ENCODE results near the gene GPR21. TPM values are rescaled to one million over a fixed set of nuclear protein-coding genes. Genes with fewer than 3 reads are reported as not detected.

The GPR21 gene
- total and polyA plus RNA-seq, 2 experiments from 2014 or later = 0.65 TPM; not detected in 1

DNA sequence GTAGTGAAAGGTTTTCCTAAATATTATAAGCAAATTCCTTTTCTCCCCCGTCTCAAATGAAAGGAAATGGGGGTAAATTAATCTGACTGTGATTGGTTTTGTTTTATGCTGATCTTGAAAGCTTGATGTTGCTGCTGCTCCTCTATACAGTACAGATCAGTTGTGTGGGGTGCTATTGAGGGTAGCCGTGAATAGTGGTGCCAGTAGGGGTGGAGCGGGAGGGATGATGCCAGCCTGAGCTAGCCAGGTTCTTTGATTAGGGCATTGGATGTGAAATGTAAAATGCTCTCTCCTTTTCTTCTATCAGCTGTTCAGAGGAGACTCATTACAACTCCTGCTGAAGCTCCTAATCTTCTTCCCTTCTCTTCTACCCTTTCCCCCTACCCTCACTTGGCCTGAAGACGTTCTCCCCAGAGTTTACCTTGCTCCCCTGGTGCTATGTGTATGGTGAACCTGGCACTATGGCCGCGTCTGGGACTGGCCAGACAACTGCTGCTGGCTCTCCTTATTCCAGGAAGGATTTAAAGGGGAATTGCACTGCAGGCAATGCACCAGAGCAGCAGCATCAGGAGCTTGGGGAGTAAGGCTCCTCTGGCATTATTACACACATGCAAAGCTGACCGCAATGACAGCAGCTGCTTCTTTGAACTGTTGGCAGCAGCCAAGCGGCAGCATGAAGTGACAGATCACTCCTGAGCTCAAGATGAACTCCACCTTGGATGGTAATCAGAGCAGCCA, 566 bp downstream of the GPR21 start:
- no peak overlapping the region for H3K4me3 ChIP-seq
- DNase-seq = no peak

GRCh38 chr9:123034881-123035510, 1.5 kb downstream of the GPR21 start:
- TF ChIP-seq EZH2phosphoT487 (IDR thresholded peaks at IDR 0.05; ENCODE audit: insufficient read depth, low read depth) (no peak), EZH2 (IDR thresholded peaks at IDR 0.05; ENCODE audit: insufficient read depth, poor library complexity, severe bottlenecking) (no peak)
- no peaks in the 10 kb centered on the region for H3K9me2 ChIP-seq (ENCODE audit: insufficient read depth)
- in situ Hi-C loops (cut with MboI) = no loop called here
- H3K36me3 ChIP-seq (ENCODE audit: low read depth) = no peaks in the 10 kb centered on the region
- DNase-seq = no peak
- no peak overlapping the region for H2AFZ ChIP-seq
- no peak overlapping the region for H3K9ac ChIP-seq
- no peak overlapping the region for H3K4me3 ChIP-seq
- 96 to 97% methylated on average over 13 of the region's 13 CpGs for WGBS, 2 experiments (ENCODE audit: low coverage in 1 of 2, low lambda C conversion rate in 2 of 2, missing lambda C conversion rate in 2 of 2)
- no peaks in the 10 kb centered on the region for H3K79me2 ChIP-seq (ENCODE audit: insufficient read depth)
- no peak overlapping the region for H3K4me2 ChIP-seq (ENCODE audit: unreplicated experiment)
- H3K27me3 ChIP-seq (replicated peaks; ENCODE audit: insufficient read depth) = no peaks in the 10 kb centered on the region
- no peak overlapping the region for H3K27ac ChIP-seq
- peaks cover 16% of the 10 kb centered on the region for H3K4me1 ChIP-seq (ENCODE audit: insufficient read depth)
- H3F3A ChIP-seq (ENCODE audit: insufficient read depth) = peaks cover 4% of the 10 kb centered on the region; the same call in 1 of the 2 replicates
- no peaks in the 10 kb centered on the region for H3K9me3 ChIP-seq (ENCODE audit: low read depth)
- peaks cover 5% of the 10 kb centered on the region; the same call in 1 of the 2 replicates for H4K20me1 ChIP-seq (ENCODE audit: insufficient read depth)

More for the DNA sequence above, 566 bp downstream of the GPR21 start:
- Histone ChIP-seq H3K9me2 (ENCODE audit: insufficient read depth) (no peaks in the 10 kb centered on the region), H3K36me3 (ENCODE audit: low read depth) (no peaks in the 10 kb centered on the region), H3K79me2 (ENCODE audit: insufficient read depth) (no peaks in the 10 kb centered on the region), H3K27ac (no peak overlapping the region), H3K4me2 (ENCODE audit: unreplicated experiment) (no peak overlapping the region), H3K9ac (no peak overlapping the region), H3K4me1 (ENCODE audit: insufficient read depth) (peaks cover 16% of the 10 kb centered on the region), H3K27me3 (replicated peaks; ENCODE audit: insufficient read depth) (no peaks in the 10 kb centered on the region), H3F3A (ENCODE audit: insufficient read depth) (peaks cover 4% of the 10 kb centered on the region; the same call in 1 of the 2 replicates), H4K20me1 (ENCODE audit: insufficient read depth) (peaks cover 5% of the 10 kb centered on the region; the same call in 1 of the 2 replicates), H3K9me3 (ENCODE audit: low read depth) (no peaks in the 10 kb centered on the region), H2AFZ (no peak overlapping the region)
- WGBS, 2 experiments (ENCODE audit: low coverage in 1 of 2, low lambda C conversion rate in 2 of 2, missing lambda C conversion rate in 2 of 2) = 95 to 96% methylated on average over 8 of the region's 8 CpGs
- in situ Hi-C loops (cut with MboI) = no loop called here
- TF ChIP-seq EZH2phosphoT487 (IDR thresholded peaks at IDR 0.05; ENCODE audit: insufficient read depth, low read depth) (no peak), EZH2 (IDR thresholded peaks at IDR 0.05; ENCODE audit: insufficient read depth, poor library complexity, severe bottlenecking) (no peak)

DNA sequence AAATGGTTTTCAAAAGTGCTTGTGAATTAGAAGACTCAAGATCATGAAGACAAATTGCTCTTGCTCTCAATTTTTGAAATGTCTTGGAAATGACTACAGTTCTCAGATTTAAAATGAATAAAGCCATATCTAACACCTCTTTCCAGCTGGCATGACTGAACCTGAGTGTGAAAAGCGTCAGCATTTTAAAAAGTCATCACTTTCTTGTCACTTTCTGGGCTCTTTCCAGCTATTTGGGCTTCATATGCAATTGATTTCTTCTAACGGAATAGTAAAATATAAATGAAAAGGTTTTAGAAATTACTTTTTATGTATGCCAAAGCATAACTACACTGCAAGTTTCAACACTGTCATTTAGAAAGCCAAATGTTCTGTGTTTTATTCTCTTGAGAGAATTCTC, 2.3 kb downstream of the GPR21 start:
- peaks cover 5% of the 10 kb centered on the region; the same call in 1 of the 2 replicates for H4K20me1 ChIP-seq (ENCODE audit: insufficient read depth)
- H3K9ac ChIP-seq = no peak overlapping the region
- H3K79me2 ChIP-seq (ENCODE audit: insufficient read depth) = no peaks in the 10 kb centered on the region
- H3K9me2 ChIP-seq (ENCODE audit: insufficient read depth) = no peaks in the 10 kb centered on the region
- WGBS, 2 experiments (ENCODE audit: low coverage in 1 of 2, low lambda C conversion rate in 2 of 2, missing lambda C conversion rate in 2 of 2) = 49 to 53% methylated on average over 2 of the region's 2 CpGs
- no peak overlapping the region for H3K4me2 ChIP-seq (ENCODE audit: unreplicated experiment)
- no peak overlapping the region for H3K4me3 ChIP-seq
- in situ Hi-C loops (cut with MboI) = no loop called here
- H3K9me3 ChIP-seq (ENCODE audit: low read depth) = no peaks in the 10 kb centered on the region
- no peak for DNase-seq
- peaks cover 4% of the 10 kb centered on the region; the same call in 1 of the 2 replicates for H3F3A ChIP-seq (ENCODE audit: insufficient read depth)
- no peaks in the 10 kb centered on the region for H3K27me3 ChIP-seq (replicated peaks; ENCODE audit: insufficient read depth)
- H3K4me1 ChIP-seq (ENCODE audit: insufficient read depth) = peaks cover 16% of the 10 kb centered on the region
- no peak for TF ChIP-seq EZH2phosphoT487 (IDR thresholded peaks at IDR 0.05; ENCODE audit: insufficient read depth, low read depth)
- no peak for TF ChIP-seq EZH2 (IDR thresholded peaks at IDR 0.05; ENCODE audit: insufficient read depth, poor library complexity, severe bottlenecking)
- no peak overlapping the region for H2AFZ ChIP-seq
- no peak overlapping the region for H3K27ac ChIP-seq
- no peaks in the 10 kb centered on the region for H3K36me3 ChIP-seq (ENCODE audit: low read depth)

DNA sequence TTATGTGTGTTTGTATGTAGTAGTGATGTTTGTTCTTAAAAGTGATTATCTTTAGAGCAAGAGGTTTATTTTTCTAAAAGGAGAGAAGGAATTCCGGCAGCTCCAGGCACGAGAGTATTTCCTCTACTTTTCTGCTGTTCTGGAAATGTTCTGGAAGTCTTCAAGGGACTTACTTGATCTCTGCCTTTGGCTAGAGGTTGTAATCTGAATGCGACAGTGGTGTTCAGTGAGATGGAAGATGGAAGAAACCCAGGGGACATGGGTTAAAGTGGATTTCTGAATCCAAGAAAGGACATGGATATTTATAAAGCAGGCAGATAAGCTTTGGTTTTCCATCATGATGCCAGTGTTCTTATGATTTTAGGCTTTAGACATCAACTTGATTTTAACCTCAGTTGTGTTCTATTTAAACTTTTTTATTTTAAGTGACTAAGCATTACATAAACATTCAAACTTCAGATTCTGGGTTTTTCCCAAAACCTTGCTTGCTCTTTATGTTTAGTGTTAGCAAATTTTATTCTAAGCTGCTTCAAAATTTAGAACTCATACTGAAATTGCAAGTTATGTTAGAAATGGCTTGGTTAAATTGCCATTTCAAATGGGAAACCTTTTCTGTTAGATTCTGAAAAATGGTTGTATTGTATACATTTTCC, 3.6 kb downstream of the GPR21 start:
- Histone ChIP-seq H3F3A (ENCODE audit: insufficient read depth) (peaks cover 4% of the 10 kb centered on the region; the same call in 1 of the 2 replicates), H3K9me3 (ENCODE audit: low read depth) (no peaks in the 10 kb centered on the region), H3K36me3 (ENCODE audit: low read depth) (no peaks in the 10 kb centered on the region), H3K79me2 (ENCODE audit: insufficient read depth) (no peaks in the 10 kb centered on the region), H3K27me3 (replicated peaks; ENCODE audit: insufficient read depth) (no peaks in the 10 kb centered on the region), H2AFZ (no peak overlapping the region), H4K20me1 (ENCODE audit: insufficient read depth) (peaks cover 5% of the 10 kb centered on the region; the same call in 1 of the 2 replicates), H3K9me2 (ENCODE audit: insufficient read depth) (no peaks in the 10 kb centered on the region), H3K4me3 (no peak overlapping the region), H3K9ac (no peak overlapping the region), H3K4me2 (ENCODE audit: unreplicated experiment) (no peak overlapping the region), H3K27ac (no peak overlapping the region), H3K4me1 (ENCODE audit: insufficient read depth) (peaks cover 16% of the 10 kb centered on the region)
- WGBS, 2 experiments (ENCODE audit: low coverage in 1 of 2, low lambda C conversion rate in 2 of 2, missing lambda C conversion rate in 2 of 2) = 97% methylated on average over 3 of the region's 3 CpGs
- TF ChIP-seq EZH2phosphoT487 (IDR thresholded peaks at IDR 0.05; ENCODE audit: insufficient read depth, low read depth) (no peak), EZH2 (IDR thresholded peaks at IDR 0.05; ENCODE audit: insufficient read depth, poor library complexity, severe bottlenecking) (no peak)
- DNase-seq = peak; percentile 24
- in situ Hi-C loops (cut with MboI) = no loop called here
